CD14-positive monocyte (primary cell): ENCODE data around the gene DTD1. TPM values are rescaled to one million over a fixed set of nuclear protein-coding genes. Genes with fewer than 3 reads are reported as not detected.

Source experiments
- DNase-seq, 3 donors: peaks; one replicate each; pipeline ENCODE4 v3.0.0-alpha.2; 2011 to 2022
- H2AFZ ChIP-seq: 2 replicates; pipeline ENCODE4 v1.6.0; 2012; ENCODE audit warnings: mild to moderate bottlenecking, low read depth, low read length, inconsistent platforms; ENCODE audit not compliant: insufficient read depth, poor library complexity, severe bottlenecking
- H3K27ac ChIP-seq, 2 donors: 1 replicate in 1 of 2; 2 replicates in 1 of 2; pipeline ENCODE4 v1.5.1; 2012 to 2013; ENCODE audit warnings: low read length in 2 of 2, control low read depth in 1 of 2, inconsistent platforms in 1 of 2, low read depth in 1 of 2, mild to moderate bottlenecking in 1 of 2
- H3K27me3 ChIP-seq, 2 donors: one replicate each; pipeline versions ENCODE4 v1.6.0 to v1.6.1; 2011 to 2013; ENCODE audit warnings: low read length in 2 of 2; ENCODE audit not compliant: control insufficient read depth in 2 of 2, insufficient read depth in 2 of 2
- H3K36me3 ChIP-seq, 2 donors: replicated peaks in 1 of 2; 1 replicate in 1 of 2; 2 replicates in 1 of 2; pipeline versions ENCODE4 v1.5.1 to v1.6.1; 2012 to 2013; ENCODE audit warnings: low read length in 2 of 2, control low read depth in 1 of 2, inconsistent platforms in 1 of 2, mild to moderate bottlenecking in 1 of 2; ENCODE audit not compliant: insufficient read depth in 2 of 2, control insufficient read depth in 1 of 2
- H3K4me1 ChIP-seq, 2 donors: 1 replicate in 1 of 2; 2 replicates in 1 of 2; pipeline versions ENCODE4 v1.5.1 to v1.6.1; 2012 to 2013; ENCODE audit warnings: low read length in 2 of 2, control low read depth in 1 of 2, inconsistent platforms in 1 of 2, mild to moderate bottlenecking in 1 of 2, moderate library complexity in 1 of 2; ENCODE audit not compliant: insufficient read depth in 2 of 2, control insufficient read depth in 1 of 2
- H3K4me2 ChIP-seq: replicated peaks from 2 replicates; pipeline ENCODE3; 2012; ENCODE audit warnings: low read length, moderate library complexity, mild to moderate bottlenecking; ENCODE audit not compliant: poor library complexity, severe bottlenecking; ENCODE audit errors: extremely low read depth
- H3K4me3 ChIP-seq, 3 experiments: fragments of 200-600 bp in 1 of 3; sonication (generic) in 1 of 3; replicated peaks in 1 of 3; 1 replicate in 2 of 3; 2 replicates in 1 of 3; pipeline ENCODE4 v1.5.1; 2011 to 2013; ENCODE audit warnings: low read length in 3 of 3, mild to moderate bottlenecking in 3 of 3, control low read depth in 2 of 3, low read depth in 2 of 3, inconsistent platforms in 1 of 3, moderate library complexity in 1 of 3
- H3K79me2 ChIP-seq: 2 replicates; pipeline ENCODE4 v1.6.0; 2012; ENCODE audit warnings: mild to moderate bottlenecking, control low read depth, inconsistent platforms, low read length, moderate library complexity; ENCODE audit not compliant: insufficient read depth
- H3K9ac ChIP-seq: 2 replicates; pipeline ENCODE4 v1.6.0; 2017; ENCODE audit warnings: low read length, mild to moderate bottlenecking; ENCODE audit not compliant: insufficient read depth, poor library complexity, severe bottlenecking
- H3K9me3 ChIP-seq, 2 donors: replicated peaks in 1 of 2; 1 replicate in 1 of 2; 2 replicates in 1 of 2; pipeline versions ENCODE4 v1.5.1 to v1.6.1; 2012 to 2013; ENCODE audit warnings: low read length in 2 of 2, control low read depth in 1 of 2; ENCODE audit not compliant: control insufficient read depth in 1 of 2, insufficient read depth in 1 of 2
- H4K20me1 ChIP-seq: 2 replicates; pipeline ENCODE4 v1.6.0; 2012; ENCODE audit warnings: mild to moderate bottlenecking, low read length, control low read depth, moderate library complexity; ENCODE audit not compliant: insufficient read depth
- H3K27ac Mint-ChIP-seq, 7 donors: one replicate each; pipeline ENCODE4 v1.8.0; 2020; ENCODE audit warnings: mild to moderate bottlenecking in 7 of 7, mixed read lengths in 7 of 7, moderate library complexity in 6 of 7, inconsistent platforms in 2 of 7
- H3K27me3 Mint-ChIP-seq, 3 donors: one replicate each; pipeline ENCODE4 v1.8.0; 2021 to 2022; ENCODE audit warnings: low read depth in 3 of 3, mild to moderate bottlenecking in 3 of 3, mixed read lengths in 3 of 3, moderate library complexity in 3 of 3, inconsistent platforms in 1 of 3
- H3K36me3 Mint-ChIP-seq, 2 donors: one replicate each; pipeline ENCODE4 v1.8.0; 2020; ENCODE audit warnings: mixed read lengths in 2 of 2, inconsistent platforms in 1 of 2, mild to moderate bottlenecking in 1 of 2
- H3K4me1 Mint-ChIP-seq: one replicate; pipeline ENCODE4 v1.8.0; 2020; ENCODE audit warnings: mild to moderate bottlenecking, mixed read lengths
- H3K4me3 Mint-ChIP-seq, 2 donors: one replicate each; pipeline ENCODE4 v1.8.0; 2020; ENCODE audit warnings: mild to moderate bottlenecking in 2 of 2, mixed read lengths in 2 of 2, moderate library complexity in 1 of 2
- H3K9me3 Mint-ChIP-seq, 7 donors: one replicate each; pipeline ENCODE4 v1.8.0; 2020 to 2022; ENCODE audit warnings: mixed read lengths in 7 of 7, mild to moderate bottlenecking in 6 of 7, moderate library complexity in 6 of 7, inconsistent platforms in 2 of 7
- CTCF ChIP-seq: fragments of 200-600 bp; IDR thresholded peaks from one replicate; pipeline ENCODE4 v1.8.0; 2022; ENCODE audit warnings: antibody characterized with exemption, mild to moderate bottlenecking
- WGBS: methylation state at CpG from one replicate; pipeline ENCODE4 v1.1.5; 2013; ENCODE audit warnings: missing lambda C conversion rate; ENCODE audit not compliant: insufficient coverage; 5-methylcytosine and 5-hydroxymethylcytosine counted together
- intact Hi-C, 2 donors: fragments of 100-400 bp; cut with micrococcal nuclease; formaldehyde crosslinking; loops; one replicate each; pipeline versions ENCODE4 v1.15.0 to v1.15.1; 2023
- polyA plus RNA-seq, 3 donors: library from polyadenylated mRNA; depleted of rRNA in 1 of 3; unstranded in 2 of 3; stranded (reverse) in 1 of 3; fragments of 300-500 nt in 2 of 3; fragments of >200 nt in 1 of 3; fragmentation: Illumina TruSeq in 2 of 3; gene quantifications; 1 replicate in 2 of 3; 2 replicates in 1 of 3; pipeline ENCODE4 v1.2.3, GENCODE V29; 2012 to 2021

Gene DTD1
- polyA plus RNA-seq, 3 donors: 18.8 to 33.6 (median 26.3) TPM

GRCh38 chr20:18623156-18623910, 35.5 kb downstream of the DTD1 start:
- peaks cover 0 to 3% (median 2%) of the 10 kb centered on the region in 7 donors for H3K9me3 Mint-ChIP-seq

GRCh38 chr20:18624948-18625347, 37.1 kb downstream of the DTD1 start:
- Histone ChIP-seq H3K27ac (no peak overlapping the region), H3K9ac (no peak overlapping the region), H3K4me3 (no peak overlapping the region), H3K4me2 (no peak overlapping the region), H2AFZ (no peak overlapping the region), H3K9me3 (peaks cover 0 to 5% of the 10 kb centered on the region in 2 donors), H3K36me3 (peaks cover 6 to 13% of the 10 kb centered on the region in 2 donors), H4K20me1 (no peaks in the 10 kb centered on the region), H3K4me1 (no peaks in the 10 kb centered on the region), H3K27me3 (no peaks in the 10 kb centered on the region), H3K79me2 (no peaks in the 10 kb centered on the region)
- Mint-ChIP-seq H3K9me3 (peaks cover 0 to 5% (median 3%) of the 10 kb centered on the region in 7 donors), H3K4me3 (no peak overlapping the region), H3K27ac (no peak overlapping the region), H3K27me3 (no peaks in the 10 kb centered on the region), H3K36me3 (peaks cover 13 to 27% of the 10 kb centered on the region in 2 donors), H3K4me1 (no peaks in the 10 kb centered on the region)
- intact Hi-C loops: no loop called here
- no peak for TF ChIP-seq CTCF
- DNase-seq: no peak
- no CpG with 5 or more reads among the region's 2 CpGs for WGBS

More at GRCh38 chr20:18623156-18623910, 35.5 kb downstream of the DTD1 start:
- H3K27me3 ChIP-seq: no peaks in the 10 kb centered on the region
- H3K9ac ChIP-seq: no peak overlapping the region
- no peak overlapping the region for H2AFZ ChIP-seq
- 100% methylated on average over 1 of the region's 14 CpGs for WGBS
- Mint-ChIP-seq H3K27ac (peak overlapping the region in 1 of 7 donors; percentile 11), H3K36me3 (peaks cover 5 to 21% of the 10 kb centered on the region in 2 donors), H3K27me3 (no peaks in the 10 kb centered on the region), H3K4me3 (no peak overlapping the region), H3K4me1 (no peaks in the 10 kb centered on the region)
- H3K9me3 ChIP-seq: peaks cover 0 to 4% of the 10 kb centered on the region in 2 donors
- intact Hi-C loops: no loop called here
- DNase-seq: no peak
- no peak overlapping the region for H3K4me2 ChIP-seq
- no peak overlapping the region for H3K4me3 ChIP-seq
- H3K79me2 ChIP-seq: no peaks in the 10 kb centered on the region
- H3K27ac ChIP-seq: no peak overlapping the region
- no peaks in the 10 kb centered on the region for H3K4me1 ChIP-seq
- no peaks in the 10 kb centered on the region for H4K20me1 ChIP-seq
- peaks cover 3 to 9% of the 10 kb centered on the region in 2 donors for H3K36me3 ChIP-seq
- TF ChIP-seq CTCF: no peak
